Stomach smooth muscle (tissue), 2 donors: Measurements from ENCODE around the gene ATP5PF.

Source experiments
- H3K27ac ChIP-seq: one replicate; pipeline ENCODE4 v1.7.0; 2013; ENCODE audit warnings: mild to moderate bottlenecking, low read length, inconsistent platforms
- H3K27me3 ChIP-seq, 2 donors: one replicate each; pipeline ENCODE4 v1.7.0; 2013; ENCODE audit warnings: low read length in 2 of 2; ENCODE audit not compliant: insufficient read depth in 2 of 2, control insufficient read depth in 1 of 2
- H3K36me3 ChIP-seq, 2 donors: one replicate each; pipeline ENCODE4 v1.7.0; 2013; ENCODE audit warnings: low read length in 2 of 2; ENCODE audit not compliant: control insufficient read depth in 2 of 2, insufficient read depth in 2 of 2
- H3K4me1 ChIP-seq: one replicate; pipeline ENCODE4 v1.7.0; 2013; ENCODE audit warnings: low read length; ENCODE audit not compliant: control insufficient read depth, insufficient read depth
- H3K4me3 ChIP-seq, 2 donors: one replicate each; pipeline ENCODE4 v1.7.0; 2013; ENCODE audit warnings: low read length in 2 of 2
- H3K9ac ChIP-seq, 2 donors: one replicate each; pipeline ENCODE4 v1.7.0; 2013; ENCODE audit warnings: low read length in 2 of 2, mild to moderate bottlenecking in 1 of 2
- H3K9me3 ChIP-seq, 2 donors: one replicate each; pipeline ENCODE4 v1.7.0; 2013; ENCODE audit warnings: low read length in 2 of 2; ENCODE audit not compliant: control insufficient read depth in 2 of 2
- donor health status: healthy.
- donor health status: Pancreatic carcinoma.

The ATP5PF gene

GRCh38 chr21:25689226-25689625 lies 45.5 kb downstream of the ATP5PF start:
- Histone ChIP-seq H3K27me3 (no peaks in the 10 kb centered on the region), H3K9me3 (no peaks in the 10 kb centered on the region), H3K4me1 (peaks cover 3% of the 10 kb centered on the region), H3K36me3 (peaks cover 2 to 11% of the 10 kb centered on the region in 2 donors), H3K9ac (no peak overlapping the region), H3K27ac (no peak overlapping the region), H3K4me3 (no peak overlapping the region)

DNA sequence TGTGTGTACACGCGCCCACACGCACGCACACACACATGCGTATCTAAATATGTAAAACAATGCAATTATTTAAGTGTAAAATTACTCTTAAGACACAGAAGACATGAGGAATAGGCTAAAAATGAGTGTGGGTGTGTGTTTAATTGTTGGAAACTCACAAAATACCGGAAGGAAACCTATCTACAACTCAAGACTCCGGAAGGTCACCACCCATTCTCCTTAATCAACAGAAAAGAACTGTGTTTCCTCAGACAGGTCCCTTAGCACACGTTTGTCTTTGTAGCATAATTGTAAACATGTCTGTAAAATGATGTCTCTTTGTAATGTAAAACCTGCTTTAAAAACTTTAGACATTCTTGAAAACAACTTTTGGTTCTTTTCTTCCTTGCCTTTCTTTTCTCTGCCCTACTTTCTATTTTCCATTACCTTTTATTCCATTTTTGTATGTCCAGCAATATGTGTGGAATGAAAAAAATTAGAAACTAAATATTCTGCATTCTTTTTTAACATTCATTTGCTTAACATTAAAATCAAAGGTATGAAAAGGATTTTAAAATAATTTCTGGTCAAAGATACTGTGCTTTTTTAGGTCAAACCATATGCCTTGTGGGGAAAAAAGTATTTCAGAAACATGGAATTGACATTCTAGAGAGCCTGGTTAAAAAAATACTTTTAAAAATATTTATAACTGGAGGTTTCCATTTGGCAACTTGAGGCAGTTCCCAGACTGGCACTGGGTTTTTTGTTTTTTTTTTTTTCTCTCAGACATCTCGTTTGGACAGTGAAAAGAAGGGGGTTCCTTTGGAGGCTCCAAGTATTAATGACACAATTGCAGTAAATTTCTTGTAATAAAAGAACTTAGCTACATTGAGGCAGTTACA lies 46.2 kb downstream of the ATP5PF start:
- Histone ChIP-seq H3K36me3 (peaks cover 2 to 9% of the 10 kb centered on the region in 2 donors), H3K4me3 (no peak overlapping the region), H3K27ac (no peak overlapping the region), H3K4me1 (peaks cover 3% of the 10 kb centered on the region), H3K27me3 (no peaks in the 10 kb centered on the region), H3K9ac (no peak overlapping the region), H3K9me3 (no peaks in the 10 kb centered on the region)

DNA sequence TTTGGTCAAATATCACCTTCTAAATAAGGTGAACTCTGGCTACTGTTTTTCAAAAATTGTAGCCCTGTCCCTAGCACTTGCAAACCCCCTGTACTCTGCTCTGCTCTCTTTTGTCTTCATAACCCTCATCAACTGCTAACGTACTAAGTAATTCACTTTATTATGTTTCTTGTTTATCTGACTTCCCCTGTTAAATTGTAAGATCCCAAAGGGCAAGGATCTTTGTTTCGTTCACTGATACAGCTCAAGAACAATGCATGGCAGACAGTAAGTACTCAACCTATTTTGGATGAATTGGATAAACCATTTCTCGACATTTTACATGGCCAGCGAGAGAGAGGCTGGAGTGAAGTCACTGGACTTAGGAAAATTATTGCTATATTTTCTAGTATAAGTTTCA lies 46.9 kb downstream of the ATP5PF start:
- no peaks in the 10 kb centered on the region for H3K27me3 ChIP-seq
- peaks cover 2 to 9% of the 10 kb centered on the region in 2 donors for H3K36me3 ChIP-seq
- H3K9ac ChIP-seq: no peak overlapping the region
- H3K9me3 ChIP-seq: no peaks in the 10 kb centered on the region
- H3K27ac ChIP-seq: no peak overlapping the region
- peaks cover 3% of the 10 kb centered on the region for H3K4me1 ChIP-seq
- H3K4me3 ChIP-seq: no peak overlapping the region

DNA sequence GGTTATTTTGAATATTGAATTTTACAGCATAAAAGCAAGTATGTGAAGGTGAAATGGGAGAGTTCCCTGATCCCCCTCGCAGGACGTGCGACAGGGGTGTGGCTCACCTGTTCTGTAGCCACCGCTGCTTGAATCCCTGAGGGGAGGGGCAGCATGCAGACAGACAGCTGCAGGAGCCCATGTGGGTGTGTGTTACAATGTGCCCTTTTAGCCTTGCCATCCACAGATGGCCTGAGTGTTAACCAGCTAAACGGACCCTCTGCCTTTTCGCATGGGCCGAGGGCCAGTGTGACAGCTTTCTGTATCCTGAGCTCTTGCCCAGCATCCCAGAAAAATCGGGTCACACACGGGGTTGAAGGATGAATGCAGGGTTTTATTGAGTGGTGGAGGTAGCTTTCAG lies 52.3 kb downstream of the ATP5PF start:
- no peaks in the 10 kb centered on the region for H3K4me1 ChIP-seq
- no peaks in the 10 kb centered on the region for H3K27me3 ChIP-seq
- H3K9ac ChIP-seq: no peak overlapping the region
- H3K27ac ChIP-seq: no peak overlapping the region
- H3K36me3 ChIP-seq: peaks cover 0 to 9% of the 10 kb centered on the region in 2 donors
- no peak overlapping the region for H3K4me3 ChIP-seq
- H3K9me3 ChIP-seq: no peaks in the 10 kb centered on the region

- Histone ChIP-seq H3K27ac (no peak overlapping the region), H3K27me3 (no peaks in the 10 kb centered on the region), H3K9ac (no peak overlapping the region), H3K4me3 (no peak overlapping the region), H3K9me3 (no peaks in the 10 kb centered on the region), H3K36me3 (no peaks in the 10 kb centered on the region), H3K4me1 (no peaks in the 10 kb centered on the region)
Observed at GRCh38 chr21:25676451-25676850, 58.3 kb downstream of the ATP5PF start.
